Astrocyte of the cerebellum (primary cell): ENCODE measurements around the gene RBFOX2.

Source experiments
- DNase-seq: peaks from one replicate; pipeline ENCODE4 v3.0.0-alpha.2; 2011; ENCODE audit warnings: low read depth
- H3K4me3 ChIP-seq: 2 replicates; pipeline ENCODE4 v1.5.1; 2011; ENCODE audit warnings: mild to moderate bottlenecking, low read depth, low read length, moderate library complexity
- CTCF ChIP-seq: IDR thresholded peaks from 2 replicates; pipeline ENCODE4 v1.5.1; 2012; ENCODE audit warnings: low read length, low read depth, moderate library complexity, mild to moderate bottlenecking; ENCODE audit errors: missing control alignments
- in situ Hi-C: cut with HindIII; loops from 2 replicates; pipeline ENCODE4 v1.10.0; 2017; ENCODE audit warnings: low sequenced_read_pairs

Gene RBFOX2

DNA sequence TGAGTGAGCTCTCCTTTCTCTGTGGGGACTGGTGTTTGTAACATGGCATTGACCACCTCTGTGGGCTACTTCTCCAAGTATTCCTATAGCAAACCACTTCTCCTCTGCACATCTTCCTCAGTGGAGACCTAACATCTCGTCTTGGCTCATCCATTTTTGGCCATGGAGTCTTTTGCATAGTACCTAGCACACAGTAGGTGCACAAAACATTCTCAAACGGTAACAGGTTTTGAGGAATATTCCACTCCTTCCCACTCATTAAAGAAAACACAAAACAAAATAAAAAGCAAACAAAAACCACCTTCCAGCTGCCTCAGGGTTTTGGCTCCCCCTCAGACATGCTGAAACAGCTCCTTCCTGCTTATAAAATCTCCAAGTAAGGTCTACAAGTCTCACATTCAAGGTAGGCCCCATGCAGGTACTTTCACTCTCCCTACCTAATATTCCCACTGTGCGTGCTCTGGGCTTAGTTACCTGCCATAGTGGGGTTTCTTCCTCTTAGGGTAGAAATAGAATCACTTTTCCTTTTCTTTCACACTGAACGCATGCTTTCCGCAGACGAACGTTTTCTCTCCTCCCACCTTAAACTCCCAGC is 132.4 kb downstream of the RBFOX2 start:
- H3K4me3 ChIP-seq = no peak overlapping the region
- in situ Hi-C loops = no loop called here
- no peak for TF ChIP-seq CTCF
- DNase-seq = no peak

GRCh38 chr22:35894937-35895708 is 133.5 kb downstream of the RBFOX2 start:
- DNase-seq = no peak
- in situ Hi-C loops = no loop called here
- H3K4me3 ChIP-seq = no peak overlapping the region
- no peak for TF ChIP-seq CTCF

DNA sequence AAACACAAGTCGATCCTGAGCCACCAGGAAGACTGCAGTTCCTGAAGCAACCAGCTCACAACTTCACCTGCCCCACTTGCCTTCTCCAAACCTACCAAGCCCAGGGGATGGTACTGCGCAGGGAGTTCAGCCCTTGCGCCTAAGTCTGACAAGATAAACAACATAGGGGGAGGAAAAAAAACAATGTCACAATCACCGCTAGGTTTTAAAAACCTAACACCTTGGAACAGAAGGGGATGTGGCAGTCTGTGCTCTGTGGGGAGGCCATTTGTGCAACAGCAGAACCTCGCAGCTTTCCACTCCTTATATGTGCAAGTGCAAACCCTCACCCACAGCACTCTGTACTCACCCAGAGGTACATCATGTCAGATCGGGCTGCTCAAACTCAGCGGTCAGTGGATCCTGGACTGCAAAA is 134.2 kb downstream of the RBFOX2 start:
- no peak for DNase-seq
- TF ChIP-seq CTCF = no peak
- in situ Hi-C loops = no loop called here
- H3K4me3 ChIP-seq = no peak overlapping the region

- in situ Hi-C loops = no loop called here
- no peak overlapping the region for H3K4me3 ChIP-seq
- TF ChIP-seq CTCF = no peak
- no peak for DNase-seq
Measured at GRCh38 chr22:35893698-35894097, 134.9 kb downstream of the RBFOX2 start.

DNA sequence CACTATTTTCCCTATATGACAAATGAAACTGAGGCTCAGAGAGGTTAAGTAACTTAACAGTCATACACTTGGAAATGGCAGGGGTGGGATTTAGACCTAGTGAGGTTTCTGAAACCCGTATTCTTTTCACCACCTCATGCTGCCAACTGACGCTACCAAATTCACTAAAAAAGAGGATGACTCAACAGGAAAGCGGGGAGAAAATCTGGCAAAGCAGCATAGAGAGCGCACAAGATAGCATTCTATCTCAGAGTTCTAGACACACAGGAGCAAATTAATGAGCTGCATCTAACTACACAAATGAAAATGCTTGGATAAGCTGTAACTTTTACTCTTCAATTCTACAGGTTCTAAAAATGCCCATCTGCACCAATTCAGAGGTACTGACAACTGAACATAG is 136.4 kb downstream of the RBFOX2 start:
- TF ChIP-seq CTCF = no peak
- DNase-seq = peak; percentile 64
- no peak overlapping the region for H3K4me3 ChIP-seq
- in situ Hi-C loops = no loop called here

- H3K4me3 ChIP-seq = no peak overlapping the region
- in situ Hi-C loops = no loop called here
- TF ChIP-seq CTCF = no peak
- no peak for DNase-seq
Measured at GRCh38 chr22:35891442-35891841, 137.2 kb downstream of the RBFOX2 start.
